ENCODE measurements around the gene LPAR1. TPM values are rescaled to one million over a fixed set of nuclear protein-coding genes. Genes with fewer than 3 reads are reported as not detected.

LPAR1 gene
- total and polyA plus RNA-seq, 2 donors: 8.4 to 9.3 TPM

GRCh38 chr9:110891760-110892159 is 146.5 kb downstream of the LPAR1 start:
- no peaks in the 10 kb centered on the region for H3K36me3 ChIP-seq (ENCODE audit: control insufficient read depth in 2 of 2, insufficient read depth in 2 of 2, low read length in 1 of 2)
- no peaks in the 10 kb centered on the region for H3K27me3 ChIP-seq (ENCODE audit: control insufficient read depth in 2 of 2, insufficient read depth in 1 of 2, low read length in 1 of 2)
- H3K4me3 ChIP-seq (ENCODE audit: low read length in 2 of 2): no peak overlapping the region
- H3K9me3 ChIP-seq (ENCODE audit: control insufficient read depth in 2 of 2, insufficient read depth in 1 of 2, low read length in 1 of 2): no peaks in the 10 kb centered on the region
- no peaks in the 10 kb centered on the region for H3K4me1 ChIP-seq (ENCODE audit: control insufficient read depth in 2 of 2, insufficient read depth in 2 of 2, low read length in 2 of 2)
- no peak for DNase-seq (ENCODE audit: low read depth in 6 of 9, low spot score in 9 of 9)
- no peak overlapping the region for H3K27ac ChIP-seq (ENCODE audit: low read depth in 1 of 2, low read length in 1 of 2)
- WGBS: 95% methylated on average over 3 of the region's 3 CpGs

GRCh38 chr9:110890416-110890815 is 147.9 kb downstream of the LPAR1 start:
- Histone ChIP-seq H3K27me3 (ENCODE audit: control insufficient read depth in 2 of 2, insufficient read depth in 1 of 2, low read length in 1 of 2) (no peaks in the 10 kb centered on the region), H3K9me3 (ENCODE audit: control insufficient read depth in 2 of 2, insufficient read depth in 1 of 2, low read length in 1 of 2) (no peaks in the 10 kb centered on the region), H3K27ac (ENCODE audit: low read depth in 1 of 2, low read length in 1 of 2) (no peak overlapping the region), H3K4me3 (ENCODE audit: low read length in 2 of 2) (no peak overlapping the region), H3K36me3 (ENCODE audit: control insufficient read depth in 2 of 2, insufficient read depth in 2 of 2, low read length in 1 of 2) (no peaks in the 10 kb centered on the region), H3K4me1 (ENCODE audit: control insufficient read depth in 2 of 2, insufficient read depth in 2 of 2, low read length in 2 of 2) (no peaks in the 10 kb centered on the region)
- no peak for DNase-seq (ENCODE audit: low read depth in 6 of 9, low spot score in 9 of 9)

GRCh38 chr9:110887276-110887675 is 151.0 kb downstream of the LPAR1 start:
- Histone ChIP-seq H3K36me3 (ENCODE audit: control insufficient read depth in 2 of 2, insufficient read depth in 2 of 2, low read length in 1 of 2) (no peaks in the 10 kb centered on the region), H3K27me3 (ENCODE audit: control insufficient read depth in 2 of 2, insufficient read depth in 1 of 2, low read length in 1 of 2) (no peaks in the 10 kb centered on the region), H3K9me3 (ENCODE audit: control insufficient read depth in 2 of 2, insufficient read depth in 1 of 2, low read length in 1 of 2) (no peaks in the 10 kb centered on the region), H3K4me3 (ENCODE audit: low read length in 2 of 2) (no peak overlapping the region), H3K27ac (ENCODE audit: low read depth in 1 of 2, low read length in 1 of 2) (no peak overlapping the region), H3K4me1 (ENCODE audit: control insufficient read depth in 2 of 2, insufficient read depth in 2 of 2, low read length in 2 of 2) (no peaks in the 10 kb centered on the region)
- 95% methylated on average over 3 of the region's 3 CpGs for WGBS
- DNase-seq (ENCODE audit: low read depth in 6 of 9, low spot score in 9 of 9): no peak

- no peak overlapping the region for H3K27ac ChIP-seq (ENCODE audit: low read depth in 1 of 2, low read length in 1 of 2)
- 96% methylated on average over 1 of the region's 1 CpG for WGBS
- no peak overlapping the region for H3K4me3 ChIP-seq (ENCODE audit: low read length in 2 of 2)
Measured at GRCh38 chr9:110886832-110887231, 151.4 kb downstream of the LPAR1 start.

GRCh38 chr9:110880189-110880588 is 158.1 kb downstream of the LPAR1 start:
- no peaks in the 10 kb centered on the region for H3K4me1 ChIP-seq (ENCODE audit: control insufficient read depth in 2 of 2, insufficient read depth in 2 of 2, low read length in 2 of 2)
- H3K36me3 ChIP-seq (ENCODE audit: control insufficient read depth in 2 of 2, insufficient read depth in 2 of 2, low read length in 1 of 2): no peaks in the 10 kb centered on the region
- WGBS: 82% methylated on average over 3 of the region's 3 CpGs
- H3K27ac ChIP-seq (ENCODE audit: low read depth in 1 of 2, low read length in 1 of 2): no peak overlapping the region
- H3K4me3 ChIP-seq (ENCODE audit: low read length in 2 of 2): no peak overlapping the region
- no peaks in the 10 kb centered on the region for H3K27me3 ChIP-seq (ENCODE audit: control insufficient read depth in 2 of 2, insufficient read depth in 1 of 2, low read length in 1 of 2)
- DNase-seq (ENCODE audit: low read depth in 6 of 9, low spot score in 9 of 9): no peak
- H3K9me3 ChIP-seq (ENCODE audit: control insufficient read depth in 2 of 2, insufficient read depth in 1 of 2, low read length in 1 of 2): no peaks in the 10 kb centered on the region

More at GRCh38 chr9:110886832-110887231, 151.4 kb downstream of the LPAR1 start:
- Histone ChIP-seq H3K27me3 (ENCODE audit: control insufficient read depth in 2 of 2, insufficient read depth in 1 of 2, low read length in 1 of 2) (no peaks in the 10 kb centered on the region), H3K9me3 (ENCODE audit: control insufficient read depth in 2 of 2, insufficient read depth in 1 of 2, low read length in 1 of 2) (no peaks in the 10 kb centered on the region), H3K4me1 (ENCODE audit: control insufficient read depth in 2 of 2, insufficient read depth in 2 of 2, low read length in 2 of 2) (no peaks in the 10 kb centered on the region), H3K36me3 (ENCODE audit: control insufficient read depth in 2 of 2, insufficient read depth in 2 of 2, low read length in 1 of 2) (no peaks in the 10 kb centered on the region)
- no peak for DNase-seq (ENCODE audit: low read depth in 6 of 9, low spot score in 9 of 9)

- Histone ChIP-seq H3K27ac (ENCODE audit: low read depth in 1 of 2, low read length in 1 of 2) (no peak overlapping the region), H3K36me3 (ENCODE audit: control insufficient read depth in 2 of 2, insufficient read depth in 2 of 2, low read length in 1 of 2) (no peaks in the 10 kb centered on the region), H3K4me3 (ENCODE audit: low read length in 2 of 2) (no peak overlapping the region), H3K27me3 (ENCODE audit: control insufficient read depth in 2 of 2, insufficient read depth in 1 of 2, low read length in 1 of 2) (no peaks in the 10 kb centered on the region), H3K9me3 (ENCODE audit: control insufficient read depth in 2 of 2, insufficient read depth in 1 of 2, low read length in 1 of 2) (no peaks in the 10 kb centered on the region), H3K4me1 (ENCODE audit: control insufficient read depth in 2 of 2, insufficient read depth in 2 of 2, low read length in 2 of 2) (no peaks in the 10 kb centered on the region)
- no peak for DNase-seq (ENCODE audit: low read depth in 6 of 9, low spot score in 9 of 9)
Measured at GRCh38 chr9:110877374-110877773, 160.9 kb downstream of the LPAR1 start.

- Histone ChIP-seq H3K4me1 (ENCODE audit: control insufficient read depth in 2 of 2, insufficient read depth in 2 of 2, low read length in 2 of 2) (no peaks in the 10 kb centered on the region), H3K4me3 (ENCODE audit: low read length in 2 of 2) (no peak overlapping the region), H3K27ac (ENCODE audit: low read depth in 1 of 2, low read length in 1 of 2) (no peak overlapping the region), H3K36me3 (ENCODE audit: control insufficient read depth in 2 of 2, insufficient read depth in 2 of 2, low read length in 1 of 2) (no peaks in the 10 kb centered on the region), H3K27me3 (ENCODE audit: control insufficient read depth in 2 of 2, insufficient read depth in 1 of 2, low read length in 1 of 2) (no peaks in the 10 kb centered on the region), H3K9me3 (ENCODE audit: control insufficient read depth in 2 of 2, insufficient read depth in 1 of 2, low read length in 1 of 2) (no peaks in the 10 kb centered on the region)
- WGBS: 96% methylated on average over 3 of the region's 3 CpGs
- DNase-seq (ENCODE audit: low read depth in 6 of 9, low spot score in 9 of 9): no peak
Measured at GRCh38 chr9:110876929-110877328, 161.3 kb downstream of the LPAR1 start.

GRCh38 chr9:110874963-110875674 is 163.2 kb downstream of the LPAR1 start:
- no peaks in the 10 kb centered on the region for H3K36me3 ChIP-seq (ENCODE audit: control insufficient read depth in 2 of 2, insufficient read depth in 2 of 2, low read length in 1 of 2)
- H3K27me3 ChIP-seq (ENCODE audit: control insufficient read depth in 2 of 2, insufficient read depth in 1 of 2, low read length in 1 of 2): no peaks in the 10 kb centered on the region
- H3K4me1 ChIP-seq (ENCODE audit: control insufficient read depth in 2 of 2, insufficient read depth in 2 of 2, low read length in 2 of 2): no peaks in the 10 kb centered on the region
- no peak overlapping the region for H3K4me3 ChIP-seq (ENCODE audit: low read length in 2 of 2)
- H3K27ac ChIP-seq (ENCODE audit: low read depth in 1 of 2, low read length in 1 of 2): no peak overlapping the region
- DNase-seq (ENCODE audit: low read depth in 6 of 9, low spot score in 9 of 9): peak in 3 of 9 donors; percentile 3 to 19 (median 9)
- WGBS: 16% methylated on average over 14 of the region's 14 CpGs
- no peaks in the 10 kb centered on the region for H3K9me3 ChIP-seq (ENCODE audit: control insufficient read depth in 2 of 2, insufficient read depth in 1 of 2, low read length in 1 of 2)

GRCh38 chr9:110872920-110873319 is 165.3 kb downstream of the LPAR1 start:
- DNase-seq (ENCODE audit: low read depth in 6 of 9, low spot score in 9 of 9): no peak
- H3K9me3 ChIP-seq (ENCODE audit: control insufficient read depth in 2 of 2, insufficient read depth in 1 of 2, low read length in 1 of 2): no peaks in the 10 kb centered on the region
- WGBS: 65% methylated on average over 6 of the region's 6 CpGs

More at GRCh38 chr9:110872920-110873319, 165.3 kb downstream of the LPAR1 start:
- H3K27ac ChIP-seq (ENCODE audit: low read depth in 1 of 2, low read length in 1 of 2): no peak overlapping the region
- no peaks in the 10 kb centered on the region for H3K4me1 ChIP-seq (ENCODE audit: control insufficient read depth in 2 of 2, insufficient read depth in 2 of 2, low read length in 2 of 2)
- no peaks in the 10 kb centered on the region for H3K36me3 ChIP-seq (ENCODE audit: control insufficient read depth in 2 of 2, insufficient read depth in 2 of 2, low read length in 1 of 2)
- no peak overlapping the region for H3K4me3 ChIP-seq (ENCODE audit: low read length in 2 of 2)
- H3K27me3 ChIP-seq (ENCODE audit: control insufficient read depth in 2 of 2, insufficient read depth in 1 of 2, low read length in 1 of 2): no peaks in the 10 kb centered on the region
